ENCODE measurements around the gene MTOR. TPM values are rescaled to one million over a fixed set of nuclear protein-coding genes. Genes with fewer than 3 reads are reported as not detected.

Gene MTOR
- total and polyA plus RNA-seq, 2 donors (not counting 1 experiment from before 2014, with no cell fraction given), result 30.7 to 50.7 TPM

GRCh38 chr1:11238311-11238710 is 24.0 kb downstream of the MTOR start:
- Histone ChIP-seq H2AFZ (ENCODE audit: insufficient read depth, low read depth, low read length, poor library complexity, severe bottlenecking) (no peak overlapping the region), H3K4me1 (ENCODE audit: control insufficient read depth in 2 of 2, insufficient read depth in 2 of 2, low read length in 2 of 2) (peaks cover 13 to 19% of the 10 kb centered on the region in 2 donors), H4K20me1 (ENCODE audit: control insufficient read depth, insufficient read depth, low read length, poor library complexity, severe bottlenecking) (no peaks in the 10 kb centered on the region), H3K27ac (ENCODE audit: low read length in 2 of 2) (no peak overlapping the region), H3K4me3 (ENCODE audit: control extremely low read depth in 1 of 5, extremely low read depth in 1 of 5, insufficient read depth in 1 of 5, low read depth in 2 of 5, low read length in 4 of 5) (no peak overlapping the region), H3K79me2 (ENCODE audit: control insufficient read depth, insufficient read depth, low read length) (peaks cover 2% of the 10 kb centered on the region), H3K9ac (ENCODE audit: low read length) (no peak overlapping the region), H3K36me3 (replicated peaks in 1 of 2; ENCODE audit: control extremely low read depth in 1 of 2, control insufficient read depth in 1 of 2, extremely low read depth in 1 of 2, insufficient read depth in 2 of 2, low read length in 1 of 2) (peaks cover 15 to 82% of the 10 kb centered on the region in 2 experiments), H3K27me3 (replicated peaks in 1 of 4; ENCODE audit: control extremely low read depth in 1 of 4, control insufficient read depth in 3 of 4, insufficient read depth in 4 of 4, low read length in 3 of 4) (no peaks in the 10 kb centered on the region), H3K9me3 (ENCODE audit: control extremely low read depth in 1 of 3, control insufficient read depth in 2 of 3, insufficient read depth in 1 of 3, low read length in 2 of 3) (no peaks in the 10 kb centered on the region), H3K4me2 (replicated peaks; ENCODE audit: low read depth, low read length, poor library complexity, severe bottlenecking) (no peak overlapping the region)
- TF ChIP-seq CTCF (IDR thresholded peaks at IDR 0.05) (no peak), EZH2 (IDR thresholded peaks at IDR 0.05; ENCODE audit: borderline replicate concordance, insufficient read depth, low read depth, low read length, poor library complexity, severe bottlenecking) (no peak)
- intact Hi-C loops (cut with micrococcal nuclease), result no loop called here
- H3K4me3 Mint-ChIP-seq, result no peak overlapping the region
- 100% methylated on average over 5 of the region's 7 CpGs for WGBS (ENCODE audit: insufficient coverage)
- peaks cover 16% of the 10 kb centered on the region for H3K4me1 Mint-ChIP-seq
- no peak overlapping the region for H3K27ac Mint-ChIP-seq
- no peaks in the 10 kb centered on the region for H3K9me3 Mint-ChIP-seq (ENCODE audit: insufficient read depth)
- ATAC-seq (ENCODE audit: low read depth), result no peak
- no peaks in the 10 kb centered on the region for H3K27me3 Mint-ChIP-seq
- ChIA-PET POLR2A (no interaction called here), CTCF (interaction anchor here (1.0 kb wide), 1 partner anchor 10 kb away, joined by 3 read pairs; no protein-coding TSS in a partner anchor)
- no peak for DNase-seq

- peaks cover 2% of the 10 kb centered on the region for H3K79me2 ChIP-seq (ENCODE audit: control insufficient read depth, insufficient read depth, low read length)
- CTCF ChIA-PET, result interaction anchor here (0.5 kb wide), 1 partner anchor 190 kb away, joined by 3 read pairs; no protein-coding TSS in a partner anchor
- H3K4me1 ChIP-seq (ENCODE audit: control insufficient read depth in 2 of 2, insufficient read depth in 2 of 2, low read length in 2 of 2), result peaks cover 13 to 19% of the 10 kb centered on the region in 2 donors
- H3K36me3 ChIP-seq (replicated peaks in 1 of 2; ENCODE audit: control extremely low read depth in 1 of 2, control insufficient read depth in 1 of 2, extremely low read depth in 1 of 2, insufficient read depth in 2 of 2, low read length in 1 of 2), result peaks cover 16 to 80% of the 10 kb centered on the region in 2 experiments
- no peak overlapping the region for H3K4me3 Mint-ChIP-seq
- H3K27ac ChIP-seq (ENCODE audit: low read length in 2 of 2), result peak overlapping the region; percentile 38 to 69
- TF ChIP-seq EZH2 (IDR thresholded peaks at IDR 0.05; ENCODE audit: borderline replicate concordance, insufficient read depth, low read depth, low read length, poor library complexity, severe bottlenecking), result no peak
- no peak for TF ChIP-seq CTCF (IDR thresholded peaks at IDR 0.05)
- DNase-seq (no peak), ATAC-seq (ENCODE audit: low read depth) (no peak)
- no peaks in the 10 kb centered on the region for H3K9me3 Mint-ChIP-seq (ENCODE audit: insufficient read depth)
- H3K9me3 ChIP-seq (ENCODE audit: control extremely low read depth in 1 of 3, control insufficient read depth in 2 of 3, insufficient read depth in 1 of 3, low read length in 2 of 3), result no peaks in the 10 kb centered on the region
- no peaks in the 10 kb centered on the region for H4K20me1 ChIP-seq (ENCODE audit: control insufficient read depth, insufficient read depth, low read length, poor library complexity, severe bottlenecking)
- peaks cover 16% of the 10 kb centered on the region for H3K4me1 Mint-ChIP-seq
- peak overlapping the region; percentile 17 for H3K4me2 ChIP-seq (replicated peaks; ENCODE audit: low read depth, low read length, poor library complexity, severe bottlenecking)
- no peaks in the 10 kb centered on the region for H3K27me3 Mint-ChIP-seq
- peak overlapping the region in 1 of 5 experiments; percentile 4 for H3K4me3 ChIP-seq (ENCODE audit: control extremely low read depth in 1 of 5, extremely low read depth in 1 of 5, insufficient read depth in 1 of 5, low read depth in 2 of 5, low read length in 4 of 5)
- 68% methylated on average over 6 of the region's 6 CpGs for WGBS (ENCODE audit: insufficient coverage)
- intact Hi-C loops (cut with micrococcal nuclease), result no loop called here
- peak overlapping the region; percentile 10 for H3K9ac ChIP-seq (ENCODE audit: low read length)
- peak overlapping the region; percentile 26 for H2AFZ ChIP-seq (ENCODE audit: insufficient read depth, low read depth, low read length, poor library complexity, severe bottlenecking)
- peak overlapping the region; percentile 39 for H3K27ac Mint-ChIP-seq
- POLR2A ChIA-PET, result no interaction called here
- no peaks in the 10 kb centered on the region for H3K27me3 ChIP-seq (replicated peaks in 1 of 4; ENCODE audit: control extremely low read depth in 1 of 4, control insufficient read depth in 3 of 4, insufficient read depth in 4 of 4, low read length in 3 of 4)
Measured at GRCh38 chr1:11237356-11237755, 25.0 kb downstream of the MTOR start.
